ENCODE results near the gene ZNF19.

GRCh38 chr16:71472051-71472450 is 17.1 kb downstream of the ZNF19 start:
- TF ChIP-seq, protein P1, sequence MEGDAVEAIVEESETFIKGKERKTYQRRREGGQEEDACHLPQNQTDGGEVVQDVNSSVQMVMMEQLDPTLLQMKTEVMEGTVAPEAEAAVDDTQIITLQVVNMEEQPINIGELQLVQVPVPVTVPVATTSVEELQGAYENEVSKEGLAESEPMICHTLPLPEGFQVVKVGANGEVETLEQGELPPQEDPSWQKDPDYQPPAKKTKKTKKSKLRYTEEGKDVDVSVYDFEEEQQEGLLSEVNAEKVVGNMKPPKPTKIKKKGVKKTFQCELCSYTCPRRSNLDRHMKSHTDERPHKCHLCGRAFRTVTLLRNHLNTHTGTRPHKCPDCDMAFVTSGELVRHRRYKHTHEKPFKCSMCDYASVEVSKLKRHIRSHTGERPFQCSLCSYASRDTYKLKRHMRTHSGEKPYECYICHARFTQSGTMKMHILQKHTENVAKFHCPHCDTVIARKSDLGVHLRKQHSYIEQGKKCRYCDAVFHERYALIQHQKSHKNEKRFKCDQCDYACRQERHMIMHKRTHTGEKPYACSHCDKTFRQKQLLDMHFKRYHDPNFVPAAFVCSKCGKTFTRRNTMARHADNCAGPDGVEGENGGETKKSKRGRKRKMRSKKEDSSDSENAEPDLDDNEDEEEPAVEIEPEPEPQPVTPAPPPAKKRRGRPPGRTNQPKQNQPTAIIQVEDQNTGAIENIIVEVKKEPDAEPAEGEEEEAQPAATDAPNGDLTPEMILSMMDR (IDR thresholded peaks at IDR 0.05): no peak
- TF ChIP-seq POLR2A (IDR thresholded peaks at IDR 0.05): no peak

Data from right lobe of liver (tissue), 4 donors.